GM12878 (cell line): ENCODE data around the gene ZBTB22. TPM values are rescaled to one million over a fixed set of nuclear protein-coding genes. Genes with fewer than 3 reads are reported as not detected.

ENCODE experiments used
- ATAC-seq: fragments of 200-7000 bp; cut with Tn5 transposase; 3 replicates; pipeline ENCODE4 v1.9.1; 2020; ENCODE audit warnings: mild to moderate bottlenecking, moderate library complexity
- BruUV-seq: library from RNA; stranded (reverse); fragments of 400-500 nt; replicated peaks from 2 replicates; lab custom pipeline; 2021; lab: Mats Ljungman, UMichigan
- CTCF ChIA-PET: fragments of 300-600 bp; sonication (Branson Sonifier 250); formaldehyde crosslinking; extraction: SDS; loops from one replicate; lab custom pipeline; 2021; ENCODE audit warnings: inconsistent platforms; lab: Yijun Ruan, JAX
- POLR2A ChIA-PET: fragments of 350-600 bp; formaldehyde crosslinking; extraction: SDS; loops from one replicate; lab custom pipeline; 2021; ENCODE audit warnings: inconsistent platforms; lab: Charles Lee
- RAD21 ChIA-PET: fragments of 300-600 bp; sonication (Branson Sonifier 250); formaldehyde crosslinking; loops from one replicate; lab custom pipeline; 2023; ENCODE audit warnings: antibody characterized with exemption; ENCODE audit not compliant: unreplicated experiment; lab: Charles Lee
- SMC1A ChIA-PET: fragments of 300-600 bp; sonication (Branson Sonifier 250); formaldehyde crosslinking; loops from one replicate; lab custom pipeline; 2023; ENCODE audit not compliant: unreplicated experiment, uncharacterized antibody; lab: Charles Lee
- DNase-seq: peaks from one replicate; pipeline ENCODE4 v3.0.0-alpha.2; 2011; ENCODE audit warnings: low read depth, low spot score
- FAIRE-seq: peaks from 3 replicates; lab custom pipeline; 2011; peaks lifted over from hg19 to GRCh38; lab: Jason Lieb, UNC
- H2AFZ ChIP-seq: 2 replicates; pipeline ENCODE4 v1.6.0; 2011; ENCODE audit warnings: low read depth, low read length, control low read depth; ENCODE audit not compliant: control insufficient read depth
- H3K27ac ChIP-seq: 2 replicates; pipeline ENCODE4 v1.5.1; 2011; ENCODE audit warnings: control low read depth; ENCODE audit not compliant: control insufficient read depth, insufficient read depth
- H3K27me3 ChIP-seq, 2 experiments: replicated peaks in 1 of 2; 2 replicates each; pipeline versions ENCODE4 v1.6.0 to v1.6.1; 2011; ENCODE audit warnings: low read length in 1 of 2; ENCODE audit not compliant: control insufficient read depth in 2 of 2, insufficient read depth in 2 of 2
- H3K36me3 ChIP-seq, 2 experiments: 2 replicates each; pipeline ENCODE4 v1.5.1; 2011; ENCODE audit warnings: low read length in 1 of 2; ENCODE audit not compliant: control insufficient read depth in 2 of 2, insufficient read depth in 2 of 2
- H3K4me1 ChIP-seq: 2 replicates; pipeline ENCODE4 v1.6.1; 2011; ENCODE audit warnings: mild to moderate bottlenecking, low read length, moderate library complexity, mixed read lengths; ENCODE audit not compliant: control insufficient read depth, insufficient read depth
- H3K4me2 ChIP-seq: 2 replicates; pipeline ENCODE4 v1.6.0; 2011; ENCODE audit warnings: control low read depth; ENCODE audit not compliant: control insufficient read depth, insufficient read depth
- H3K4me3 ChIP-seq: fragments of 200-600 bp; sonication (generic); 2 replicates; pipeline ENCODE4 v1.5.1; 2016
- H3K79me2 ChIP-seq: 2 replicates; pipeline ENCODE4 v1.6.0; 2011; ENCODE audit warnings: low read length; ENCODE audit not compliant: control insufficient read depth, insufficient read depth
- H3K9ac ChIP-seq: 2 replicates; pipeline ENCODE4 v1.8.0; 2011; ENCODE audit warnings: low read length, control low read depth, mixed read lengths; ENCODE audit not compliant: control insufficient read depth, insufficient read depth
- H3K9me3 ChIP-seq: replicated peaks from 3 replicates; pipeline ENCODE4 v1.5.1; 2011; ENCODE audit warnings: mild to moderate bottlenecking, low read length; ENCODE audit not compliant: control insufficient read depth, insufficient read depth
- H4K20me1 ChIP-seq: 2 replicates; pipeline ENCODE4 v1.6.0; 2011; ENCODE audit not compliant: control insufficient read depth, insufficient read depth
- BCLAF1 ChIP-seq: fragments of 450-650 bp; IDR thresholded peaks from 2 replicates; pipeline ENCODE4 v1.6.1; 2017; ENCODE audit warnings: antibody characterized with exemption, mild to moderate bottlenecking, moderate library complexity
- BMI1 ChIP-seq: fragments of 450-650 bp; IDR thresholded peaks from 2 replicates; pipeline ENCODE4 v1.6.1; 2016; ENCODE audit warnings: mild to moderate bottlenecking, moderate library complexity, borderline replicate concordance
- CREB1 ChIP-seq: IDR thresholded peaks from 2 replicates; pipeline ENCODE4 v1.6.1; 2012; ENCODE audit warnings: low read depth, mild to moderate bottlenecking, inconsistent platforms
- DPF2 ChIP-seq: fragments of 450-650 bp; IDR thresholded peaks from 2 replicates; pipeline ENCODE4 v1.6.1; 2017; ENCODE audit warnings: mild to moderate bottlenecking
- ELK1 ChIP-seq: IDR thresholded peaks from 2 replicates; pipeline ENCODE4 v1.6.1; 2012; ENCODE audit warnings: low read depth, low read length, improper control_type of control experiment
- IRF4 ChIP-seq: IDR thresholded peaks from 2 replicates; pipeline ENCODE4 v1.6.1; 2011; ENCODE audit warnings: low read depth, low read length
- MTA2 ChIP-seq: fragments of 450-650 bp; IDR thresholded peaks from 2 replicates; pipeline ENCODE4 v1.6.1; 2016; ENCODE audit warnings: low read depth, mild to moderate bottlenecking, moderate library complexity
- RELB ChIP-seq: fragments of 450-650 bp; IDR thresholded peaks from 2 replicates; pipeline ENCODE4 v1.6.1; 2017; ENCODE audit warnings: low read depth, mild to moderate bottlenecking, moderate library complexity
- SIN3A ChIP-seq: IDR thresholded peaks from 2 replicates; pipeline ENCODE4 v1.6.1; 2012; ENCODE audit warnings: low read depth, low read length, improper control_type of control experiment
- SREBF1 ChIP-seq: IDR thresholded peaks from 2 replicates; pipeline ENCODE4 v1.6.1; 2012; ENCODE audit warnings: mild to moderate bottlenecking, low read length
- SUPT20H ChIP-seq: IDR thresholded peaks from 2 replicates; pipeline ENCODE4 v1.6.1; 2011; ENCODE audit warnings: low read depth, mild to moderate bottlenecking, low read length, moderate library complexity, borderline replicate concordance; ENCODE audit not compliant: control insufficient read depth
- TBL1XR1 ChIP-seq: IDR thresholded peaks from 2 replicates; pipeline ENCODE4 v1.6.1; 2012; ENCODE audit warnings: low read depth, low read length, improper control_type of control experiment
- USF2 ChIP-seq: IDR thresholded peaks from 2 replicates; pipeline ENCODE4 v1.6.1; 2011; ENCODE audit warnings: low read depth, low read length, improper control_type of control experiment, borderline replicate concordance
- WGBS: methylation state at CpG from one replicate; pipeline ENCODE4 v1.1.6; 2016; ENCODE audit warnings: low lambda C conversion rate; ENCODE audit not compliant: insufficient replicate concordance, insufficient coverage; ENCODE audit errors: missing lambda C conversion rate; 5-methylcytosine and 5-hydroxymethylcytosine counted together
- in situ Hi-C: fragments of 300-500 bp; cut with MboI; formaldehyde crosslinking; loops from 9 replicates; pipeline ENCODE4 v1.14.3; 2018; ENCODE audit warnings: mixed read lengths
- intact Hi-C: fragments of 100-400 bp; cut with micrococcal nuclease; formaldehyde crosslinking; loops from one replicate; pipeline ENCODE4 v1.14.2; 2022; ENCODE audit not compliant: unreplicated experiment
- polyA plus RNA-seq, 11 experiments: library from polyadenylated mRNA; depleted of rRNA in 4 of 11; unstranded in 6 of 11; stranded (reverse) in 5 of 11; fragments of >200 nt; fragmentation: Nextera tagmentation in 4 of 11; fragmentation: Illumina TruSeq in 1 of 11; extraction: Ambion mirVana in 4 of 11; extraction: Trizol in 1 of 11; gene quantifications; 1 replicate in 1 of 11; 2 replicates in 10 of 11; pipeline versions ENCODE4 v1.2.1 to v1.2.3, GENCODE V29; 2011 to 2016; ENCODE audit warnings: inconsistent platforms in 2 of 11, missing spikeins in 2 of 11, low read depth in 1 of 11
- total RNA-seq, 4 experiments: library from RNA; depleted of rRNA in 3 of 4; stranded (reverse); fragments of >200 nt in 3 of 4; fragmentation: Illumina TruSeq in 1 of 4; extraction: Trizol in 1 of 4; gene quantifications; 2 replicates each; pipeline versions ENCODE4 v1.2.1 to v1.2.3, GENCODE V29; 2013 to 2021

The ZBTB22 gene
- total and polyA plus RNA-seq, 10 of the 15 experiments (the other 5 are each of a cell fraction or from before 2014, with no cell fraction given) = 0.11 to 9.9 (median 4.8) TPM

- Histone ChIP-seq H3K9ac (no peak overlapping the region), H3K4me2 (no peak overlapping the region), H3K36me3 (peaks cover 0 to 9% of the 10 kb centered on the region in 2 experiments; a peak in 3 of 4 replicates), H3K4me1 (peaks cover 7% of the 10 kb centered on the region), H3K27me3 (no peaks in the 10 kb centered on the region), H4K20me1 (no peaks in the 10 kb centered on the region), H2AFZ (no peak overlapping the region), H3K27ac (no peak overlapping the region), H3K9me3 (no peaks in the 10 kb centered on the region), H3K79me2 (peaks cover 27% of the 10 kb centered on the region), H3K4me3 (no peak overlapping the region)
- CTCF ChIA-PET = no interaction called here
- no peak for FAIRE-seq
- no TSS peak for BruUV-seq
- RAD21 ChIA-PET = no interaction called here
- SMC1A ChIA-PET = no interaction called here
- DNase-seq = no peak
- in situ Hi-C loops (no loop called here), intact Hi-C loops (no loop called here)
- POLR2A ChIA-PET = no interaction called here
- 91% methylated on average over 16 of the region's 16 CpGs for WGBS
- TF ChIP-seq ELK1 (no peak), DPF2 (no peak), SUPT20H (no peak), CREB1 (no peak), IRF4 (no peak), TBL1XR1 (no peak), SIN3A (no peak), RELB (no peak), SREBF1 (no peak), BMI1 (no peak), USF2 (no peak), BCLAF1 (no peak), MTA2 (no peak)
- no peak for ATAC-seq
These were observed 24.4 kb downstream of the ZBTB22 start for GRCh38 chr6:33292996-33293682.
